NCI-H146 treated with DMSO at 0.1 percent for 48 hours (cell line): ENCODE data around the gene VPS54.

ENCODE experiments used
- DNase-seq: peaks from one replicate; lab custom pipeline; 2025; ENCODE audit not compliant: unreplicated experiment; lab: John Stamatoyannopoulos, UW

Gene VPS54

DNA sequence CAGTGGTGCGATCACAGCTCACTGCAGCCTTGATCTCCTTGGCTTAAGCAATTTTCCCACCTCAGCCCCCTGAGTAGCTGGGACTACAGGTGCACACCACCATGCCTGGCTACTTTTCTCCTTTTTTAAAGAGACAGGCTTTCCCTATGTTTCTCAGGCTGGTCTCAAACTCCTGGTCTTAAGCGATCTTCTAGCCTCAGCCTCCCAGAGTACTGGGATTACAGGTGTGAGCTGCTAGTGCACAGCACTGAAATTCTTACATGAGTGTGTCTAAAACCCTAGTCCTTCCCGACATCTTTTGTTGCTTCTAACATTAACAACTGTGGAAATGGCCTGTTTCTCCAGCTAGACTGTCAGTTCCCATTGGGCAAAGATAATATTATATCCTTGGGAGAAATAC lies 174.6 kb downstream of the VPS54 start:
- DNase-seq, result no peak

DNA sequence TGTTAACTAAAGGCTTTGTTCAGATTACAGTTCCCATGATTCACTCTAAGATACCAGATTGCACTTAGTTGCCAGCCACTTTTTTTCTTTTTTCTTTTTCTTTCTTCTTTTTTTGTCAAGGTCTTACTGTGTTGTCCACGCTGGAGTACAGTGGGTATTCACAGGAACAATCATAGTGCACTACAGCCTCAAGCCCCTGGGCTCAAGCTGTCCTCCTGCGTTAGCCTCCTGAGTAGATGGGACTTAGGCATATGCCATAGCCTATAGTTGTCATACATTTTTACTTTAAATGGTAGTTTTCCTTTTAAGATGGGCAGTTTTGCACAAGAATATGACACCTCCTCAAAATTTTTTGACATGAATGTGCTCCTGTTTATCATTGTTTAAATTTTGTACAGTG lies 175.4 kb downstream of the VPS54 start:
- DNase-seq, result no peak

DNA sequence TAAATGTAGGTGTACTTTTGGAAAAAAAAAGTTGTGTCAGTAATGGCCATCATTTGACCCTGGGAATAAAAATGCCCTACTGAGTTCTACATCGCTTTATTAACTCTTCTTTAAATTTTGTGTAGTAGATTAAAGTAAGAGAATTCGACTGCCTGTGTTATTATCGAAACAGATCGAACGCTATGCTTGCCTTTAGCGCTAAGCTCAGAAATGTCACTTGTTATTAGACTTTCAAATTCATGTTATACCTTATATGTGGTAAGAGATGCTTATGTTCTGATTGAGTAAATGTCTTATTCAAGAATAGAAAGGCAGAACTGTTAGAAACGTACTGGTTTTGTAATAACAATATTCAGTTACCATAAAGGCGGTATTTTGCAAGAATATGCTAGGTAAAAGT lies 176.1 kb downstream of the VPS54 start:
- DNase-seq, result no peak

DNA sequence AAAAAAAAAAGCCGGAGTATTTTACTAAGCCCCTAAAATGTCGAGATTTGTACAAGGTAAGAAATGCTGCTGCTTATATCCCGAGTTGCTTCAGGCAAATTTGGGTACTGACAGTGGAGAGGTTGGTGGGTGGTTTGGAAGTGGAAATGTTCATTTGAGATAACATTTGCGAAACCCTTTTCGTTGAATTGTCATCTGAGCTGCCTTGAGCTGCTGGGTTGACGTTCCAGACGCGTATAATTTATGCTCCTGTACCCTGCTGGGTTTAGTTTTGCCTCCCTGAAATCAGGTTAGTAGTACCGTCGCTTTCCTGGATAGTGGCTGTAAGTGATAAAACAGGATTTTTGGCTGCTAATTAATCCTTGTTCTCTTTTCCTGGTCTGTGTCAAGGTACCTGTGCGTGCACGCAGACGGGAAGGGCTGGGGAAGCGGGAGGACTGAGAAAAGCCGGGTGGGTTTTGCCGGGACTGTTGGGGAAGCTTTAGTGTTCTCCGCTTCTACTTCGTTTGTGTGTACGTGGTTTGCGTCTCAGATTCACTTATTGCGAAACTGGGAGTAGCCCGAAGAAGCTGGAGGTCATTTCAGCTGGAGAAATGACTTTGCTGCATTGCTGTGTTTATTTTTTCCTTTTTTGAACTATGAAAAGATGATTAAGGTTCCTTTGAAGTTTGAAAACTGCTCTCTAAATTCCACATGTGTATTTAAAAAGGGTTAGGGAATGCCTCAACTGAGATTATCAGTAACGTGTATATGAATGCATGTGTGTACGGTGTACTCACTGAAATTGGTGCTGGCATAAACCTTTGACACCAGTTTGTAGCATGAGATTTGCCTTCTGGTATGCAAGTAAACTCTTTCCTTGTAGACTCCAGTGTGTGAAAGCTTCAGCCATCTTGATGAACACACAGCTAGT lies 176.8 kb downstream of the VPS54 start:
- DNase-seq, result peak; percentile 13
